Activated CD4-positive, alpha-beta T cell treated with anti-CD3 and anti-CD28 coated beads for 4 hours (primary cell): ENCODE results near the gene ANO9.
"Not testable (repeated sequence)": the region's sequence is repeated elsewhere in the genome, so short reads cannot be mapped to it uniquely, and the experiment has no call there.

Experiments
- DNase-seq, 2 donors: peaks; one replicate each; pipeline ENCODE4 v3.0.0-alpha.2; 2020

The ANO9 gene

GRCh38 chr11:399731-400211 lies 42.0 kb downstream of the ANO9 start:
- no peak for DNase-seq

DNA sequence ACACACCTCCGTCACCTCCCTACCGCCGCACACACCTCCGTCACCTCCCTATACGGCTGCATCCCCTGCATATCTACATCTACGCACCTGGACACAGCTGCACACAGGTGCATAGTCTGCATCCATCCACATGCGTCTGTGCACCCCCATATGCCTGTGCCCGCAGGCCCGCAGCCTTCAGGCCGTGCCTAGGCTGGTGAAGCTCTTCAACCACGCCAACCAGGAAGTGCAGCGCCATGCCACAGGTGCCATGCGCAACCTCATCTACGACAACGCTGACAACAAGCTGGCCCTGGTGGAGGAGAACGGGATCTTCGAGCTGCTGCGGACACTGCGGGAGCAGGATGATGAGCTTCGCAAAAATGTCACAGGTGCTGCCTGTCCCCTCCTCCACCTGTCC lies 43.0 kb downstream of the ANO9 start:
- no peak for DNase-seq

DNA sequence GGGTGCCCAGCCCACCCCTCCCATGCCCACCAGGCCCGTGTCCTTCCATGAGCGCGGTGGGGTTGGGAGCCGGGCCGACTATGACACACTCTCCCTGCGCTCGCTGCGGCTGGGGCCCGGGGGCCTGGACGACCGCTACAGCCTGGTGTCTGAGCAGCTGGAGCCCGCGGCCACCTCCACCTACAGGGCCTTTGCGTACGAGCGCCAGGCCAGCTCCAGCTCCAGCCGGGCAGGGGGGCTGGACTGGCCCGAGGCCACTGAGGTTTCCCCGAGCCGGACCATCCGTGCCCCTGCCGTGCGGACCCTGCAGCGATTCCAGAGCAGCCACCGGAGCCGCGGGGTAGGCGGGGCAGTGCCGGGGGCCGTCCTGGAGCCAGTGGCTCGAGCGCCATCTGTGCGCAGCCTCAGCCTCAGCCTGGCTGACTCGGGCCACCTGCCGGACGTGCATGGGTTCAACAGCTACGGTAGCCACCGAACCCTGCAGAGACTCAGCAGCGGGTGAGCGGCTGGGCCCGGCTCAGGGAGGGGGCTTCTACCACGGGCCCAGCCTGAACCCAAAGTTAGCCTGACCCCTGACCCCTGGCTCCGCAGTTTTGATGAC lies 44.8 kb downstream of the ANO9 start:
- peak in 1 of 2 donors; percentile 35 for DNase-seq

DNA sequence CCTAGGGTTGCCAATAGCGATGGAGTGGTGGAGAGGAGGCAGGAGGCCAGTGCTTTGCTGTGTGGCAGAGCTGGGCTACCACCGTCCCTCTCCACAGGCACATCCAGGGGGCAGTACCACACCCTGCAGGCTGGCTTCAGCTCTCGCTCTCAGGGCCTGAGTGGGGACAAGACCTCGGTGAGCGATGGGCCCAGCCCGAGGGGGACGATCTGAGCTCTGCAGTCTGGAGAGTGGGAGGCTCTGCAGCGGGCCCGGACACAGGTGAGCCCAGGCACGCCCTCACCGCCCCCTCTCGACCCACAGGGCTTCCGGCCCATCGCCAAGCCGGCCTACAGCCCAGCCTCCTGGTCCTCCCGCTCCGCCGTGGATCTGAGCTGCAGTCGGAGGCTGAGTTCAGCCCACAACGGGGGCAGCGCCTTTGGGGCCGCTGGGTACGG lies 45.3 kb downstream of the ANO9 start:
- no peak for DNase-seq

DNA sequence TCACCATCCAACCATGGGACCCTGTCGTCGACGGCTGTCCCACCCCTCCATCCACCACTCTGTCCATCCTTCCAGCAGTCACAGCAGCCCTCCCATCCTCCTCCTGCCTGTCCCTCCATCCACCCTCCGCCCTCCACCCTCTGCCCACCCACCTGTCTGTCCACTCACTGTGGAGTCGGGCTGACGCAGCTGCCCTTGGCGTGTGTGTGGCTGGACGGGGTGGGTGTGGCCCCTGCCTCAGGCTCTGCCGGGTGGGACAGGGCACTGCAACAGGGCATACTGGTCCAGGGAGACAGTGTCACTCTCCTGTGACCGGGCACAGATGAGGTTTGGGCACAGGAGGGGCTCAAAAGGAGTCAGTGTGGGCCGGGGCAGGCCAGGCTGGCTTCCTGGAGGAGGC lies 45.9 kb downstream of the ANO9 start:
- DNase-seq: no peak

GRCh38 chr11:394858-395655 lies 46.8 kb downstream of the ANO9 start:
- DNase-seq: no peak

- no peak for DNase-seq
These were observed 47.6 kb downstream of the ANO9 start, which contains the start of gene PKP3 for GRCh38 chr11:394034-394857. TSS of gene PKP3 (plus strand) at chr11:394209. CDS start at chr11:394293, 84 bp downstream.

DNA sequence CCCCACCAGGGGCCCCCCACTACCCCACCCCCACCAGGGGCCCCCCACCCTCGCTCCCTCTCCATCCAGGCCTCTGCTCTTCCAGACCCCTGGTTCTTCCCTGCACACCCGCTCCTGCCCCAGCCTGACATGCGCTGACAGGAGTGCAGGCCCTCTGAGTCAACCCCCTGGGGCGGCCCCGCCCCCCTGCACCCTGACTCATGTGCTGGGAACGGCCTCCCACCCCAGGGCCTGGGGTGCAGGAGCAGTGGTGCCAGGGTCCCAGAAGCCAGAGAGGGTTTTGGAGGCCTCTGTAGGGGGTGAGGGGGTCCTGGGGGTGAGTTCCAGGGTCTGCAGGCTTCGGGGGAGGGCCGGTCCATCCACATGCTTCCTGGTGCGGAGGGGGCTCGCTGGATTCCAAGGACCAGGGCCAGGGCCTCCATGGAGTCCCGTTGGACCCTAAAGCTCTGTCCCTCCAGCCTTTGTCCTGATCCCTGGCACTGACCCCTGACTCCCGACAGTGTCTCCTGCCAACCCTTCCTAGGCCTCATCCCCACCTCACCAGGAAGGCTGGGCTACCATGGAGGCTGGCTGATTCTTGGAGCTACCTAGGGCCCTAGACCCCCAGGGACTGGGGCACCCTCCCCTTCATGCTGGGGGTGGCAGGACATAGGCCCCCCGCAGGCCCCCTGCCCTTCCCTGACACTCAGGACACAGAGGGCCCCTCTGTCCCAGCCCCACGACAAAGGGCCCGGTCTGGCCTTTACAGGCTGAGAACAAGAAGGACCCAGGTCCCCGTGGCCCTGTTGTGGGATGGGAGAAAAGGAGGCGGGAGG lies 48.4 kb downstream of the ANO9 start:
- DNase-seq: peak; percentile 28 to 48

GRCh38 chr11:392102-392777 lies 49.6 kb downstream of the ANO9 start:
- DNase-seq: no peak

DNA sequence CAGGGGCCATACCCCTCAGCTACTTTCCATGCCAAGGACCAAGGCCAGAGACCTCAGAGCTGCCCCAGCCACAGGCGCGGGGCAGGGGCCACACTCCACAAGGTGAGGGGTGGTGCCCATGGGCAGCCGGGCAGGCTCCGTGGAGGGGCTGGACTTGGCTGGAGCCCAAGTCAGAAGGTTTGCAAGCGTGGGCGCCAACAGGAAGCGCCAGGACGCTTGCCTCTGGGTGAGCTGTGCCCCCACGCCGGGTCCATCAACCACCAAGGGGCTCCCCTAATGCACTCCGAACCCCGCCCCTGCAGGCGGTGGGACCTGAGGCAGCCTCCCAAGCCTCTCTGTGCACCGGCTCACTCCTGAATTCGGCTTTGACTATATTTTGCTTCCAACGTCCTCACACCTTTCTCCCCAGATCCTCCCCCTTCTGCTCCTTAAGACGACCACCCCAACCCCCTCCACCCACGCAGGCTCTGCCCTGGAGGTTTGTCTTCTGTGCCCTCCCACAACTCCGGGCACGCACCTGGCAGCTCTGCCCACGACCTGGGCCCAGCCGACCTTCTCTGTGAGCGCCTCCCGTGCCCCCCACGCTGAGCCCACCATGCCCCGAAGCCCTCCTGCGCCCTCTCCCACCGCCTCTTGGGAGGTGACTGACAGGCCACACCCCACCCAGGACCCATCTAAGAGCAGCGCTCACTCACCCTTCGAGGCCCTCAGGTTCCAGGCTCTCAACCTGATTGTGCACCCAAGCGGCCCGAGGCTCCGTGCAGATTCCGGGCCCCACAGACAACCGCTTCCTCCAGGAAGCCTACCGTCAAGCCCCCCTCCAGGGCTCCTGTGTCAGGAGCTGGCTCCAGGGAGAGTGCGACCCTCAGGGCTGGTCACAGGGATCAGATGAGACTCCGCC lies 50.4 kb downstream of the ANO9 start:
- DNase-seq: no peak

DNA sequence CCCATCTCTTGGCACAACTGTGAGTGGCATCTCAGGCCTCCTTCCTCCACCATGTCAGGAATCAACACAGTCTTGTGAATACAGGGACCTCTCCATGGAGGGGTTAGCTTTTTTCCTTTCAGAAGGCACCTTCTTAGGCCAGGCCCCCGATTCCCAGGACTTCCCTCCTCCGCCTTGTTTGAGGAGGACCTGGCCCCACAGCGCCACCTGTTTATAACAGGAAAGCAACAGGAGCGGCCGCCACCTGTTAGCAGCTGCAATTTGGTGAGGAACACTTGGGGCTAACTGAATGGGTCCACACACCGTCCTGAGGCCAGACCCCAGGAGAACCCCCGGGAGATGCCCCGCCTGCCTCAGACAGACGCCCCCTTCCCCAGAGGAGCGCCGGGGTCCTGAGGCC lies 51.6 kb downstream of the ANO9 start:
- DNase-seq: no peak

- DNase-seq: not testable (repeated sequence)
These were observed 52.4 kb downstream of the ANO9 start for GRCh38 chr11:389369-389768.

- no peak for DNase-seq
These were observed 54.5 kb downstream of the ANO9 start for GRCh38 chr11:387193-387793.

GRCh38 chr11:386483-386882 lies 55.3 kb downstream of the ANO9 start:
- DNase-seq: no peak

DNA sequence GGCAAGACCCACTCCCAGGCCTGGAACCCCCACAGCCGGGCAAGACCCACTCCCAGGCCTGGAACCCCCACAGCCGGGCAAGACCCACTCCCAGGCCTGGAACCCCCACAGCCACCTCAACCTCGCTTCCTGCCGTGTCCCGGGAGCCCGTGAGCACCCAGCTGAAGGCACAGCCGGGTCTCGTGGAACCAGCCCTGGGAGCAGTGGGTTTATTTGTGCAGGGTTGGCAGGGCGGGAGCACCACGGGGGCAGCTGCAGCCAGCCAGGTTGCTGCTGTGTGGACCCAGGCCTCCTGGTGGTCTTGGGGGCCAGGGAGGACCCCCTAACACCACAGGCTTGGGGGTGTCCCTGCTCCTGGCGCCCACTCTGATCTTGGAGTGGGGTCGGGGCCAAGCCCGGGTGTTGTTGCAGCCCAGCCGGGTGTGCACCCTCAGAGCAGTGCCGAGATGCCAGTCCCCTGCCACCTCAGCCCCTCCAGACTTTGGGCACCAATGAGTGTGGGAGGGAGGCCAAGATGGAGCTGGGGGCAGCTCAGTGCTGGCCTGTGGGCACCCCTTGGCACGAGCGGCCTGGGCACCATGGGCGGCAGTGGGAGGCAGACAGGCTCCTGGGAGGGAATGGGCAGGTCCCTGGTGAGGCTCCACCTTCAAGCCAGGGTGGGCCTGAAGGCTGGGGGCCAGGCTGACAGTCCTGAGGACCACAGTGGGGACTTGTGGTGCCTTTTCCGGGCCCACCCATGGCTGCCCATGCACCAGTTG lies 56.0 kb downstream of the ANO9 start:
- DNase-seq: no peak

- DNase-seq: no peak
These were observed 57.3 kb downstream of the ANO9 start for GRCh38 chr11:384511-384910.

- DNase-seq: no peak
These were observed 58.4 kb downstream of the ANO9 start for GRCh38 chr11:383431-383830.

- DNase-seq: no peak
These were observed 59.7 kb downstream of the ANO9 start for GRCh38 chr11:382081-382629.

- no peak for DNase-seq
These were observed 60.2 kb downstream of the ANO9 start for GRCh38 chr11:381501-382072.
